Right lung (tissue), 5 donors: ENCODE results near the gene RPS10. TPM values are rescaled to one million over a fixed set of nuclear protein-coding genes. Genes with fewer than 3 reads are reported as not detected.
"Not testable (repeated sequence)": the region's sequence is repeated elsewhere in the genome, so short reads cannot be mapped to it uniquely, and the experiment has no call there.

Experiments
- DNase-seq, 2 donors: peaks; one replicate each; pipeline ENCODE4 v3.0.0-alpha.2; 2013
- polyA plus RNA-seq, 5 donors: library from polyadenylated mRNA; unstranded; fragments of 120-200 nt; gene quantifications; one replicate each; pipeline versions ENCODE4 v1.2.1 to v1.2.3, GENCODE V29; 2013; ENCODE audit warnings: inconsistent platforms in 1 of 5, low replicate concordance in 1 of 5; ENCODE audit not compliant: insufficient read length in 5 of 5, insufficient read depth in 1 of 5

Gene RPS10
- polyA plus RNA-seq, 5 donors = 1,386 to 2,076 (median 1,588) TPM

- no peak for DNase-seq
These were observed 47.9 kb downstream of the RPS10 start for GRCh38 chr6:34377984-34378383.

GRCh38 chr6:34377571-34377970 is 48.3 kb downstream of the RPS10 start:
- not testable (repeated sequence) for DNase-seq

- DNase-seq = no peak
These were observed 50.0 kb downstream of the RPS10 start for GRCh38 chr6:34375833-34376232.

- DNase-seq = no peak
These were observed 51.4 kb downstream of the RPS10 start for GRCh38 chr6:34374508-34374907.

GRCh38 chr6:34374069-34374468 is 51.8 kb downstream of the RPS10 start:
- no peak for DNase-seq

GRCh38 chr6:34373511-34373910 is 52.4 kb downstream of the RPS10 start:
- DNase-seq = no peak

- not testable (repeated sequence) for DNase-seq
These were observed 54.0 kb downstream of the RPS10 start for GRCh38 chr6:34371865-34372264.

GRCh38 chr6:34370361-34370760 is 55.5 kb downstream of the RPS10 start:
- no peak for DNase-seq

- DNase-seq = no peak
These were observed 56.5 kb downstream of the RPS10 start for GRCh38 chr6:34369385-34369784.

Other genes starting within 250 kb of the RPS10 start
- 100 to 1,000 TPM; 148 to 194 (median 172) TPM for gene HMGA1, start 189.2 kb downstream of the RPS10 start, polyA plus RNA-seq
- gene SMIM29, start 177.1 kb downstream of the RPS10 start, polyA plus RNA-seq = 10 to 100 TPM in 4 of 5 donors, 1 to 10 TPM in 1; 9.0 to 16.5 (median 12.7) TPM
- 10 to 100 TPM; 10.6 to 16.3 (median 15.0) TPM for gene NUDT3, start 33.4 kb downstream of the RPS10 start, polyA plus RNA-seq
- under 1 TPM; 0.24 to 0.76 (median 0.31) TPM for gene PACSIN1, start 40.0 kb upstream of the RPS10 start, polyA plus RNA-seq
- gene SPDEF, start 130.3 kb upstream of the RPS10 start, polyA plus RNA-seq = 1 to 10 TPM in 3 of 5 donors, under 1 TPM in 2; 0.65 to 3.1 (median 1.2) TPM